ENCODE results near the gene ADGRL3.

DNA sequence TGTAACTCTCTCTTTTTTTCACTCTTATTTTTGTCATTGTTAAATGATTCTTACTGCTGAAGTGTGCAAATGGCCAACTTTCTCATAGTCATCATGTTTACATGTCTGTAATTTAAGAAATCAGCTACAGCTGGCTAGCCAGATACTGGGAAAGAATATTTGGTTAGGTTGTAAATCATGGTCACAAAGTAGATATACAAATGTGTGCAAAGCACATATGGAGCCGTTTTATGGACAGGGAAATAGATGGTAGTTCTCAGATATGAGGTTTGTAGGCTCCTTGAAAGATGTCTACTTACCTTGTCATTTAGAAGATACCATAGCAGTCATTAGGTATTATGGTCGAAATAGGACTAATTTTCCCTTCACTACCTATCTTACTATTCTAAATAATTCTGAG is 430.4 kb downstream of the ADGRL3 start:
- TF ChIP-seq, protein P1, sequence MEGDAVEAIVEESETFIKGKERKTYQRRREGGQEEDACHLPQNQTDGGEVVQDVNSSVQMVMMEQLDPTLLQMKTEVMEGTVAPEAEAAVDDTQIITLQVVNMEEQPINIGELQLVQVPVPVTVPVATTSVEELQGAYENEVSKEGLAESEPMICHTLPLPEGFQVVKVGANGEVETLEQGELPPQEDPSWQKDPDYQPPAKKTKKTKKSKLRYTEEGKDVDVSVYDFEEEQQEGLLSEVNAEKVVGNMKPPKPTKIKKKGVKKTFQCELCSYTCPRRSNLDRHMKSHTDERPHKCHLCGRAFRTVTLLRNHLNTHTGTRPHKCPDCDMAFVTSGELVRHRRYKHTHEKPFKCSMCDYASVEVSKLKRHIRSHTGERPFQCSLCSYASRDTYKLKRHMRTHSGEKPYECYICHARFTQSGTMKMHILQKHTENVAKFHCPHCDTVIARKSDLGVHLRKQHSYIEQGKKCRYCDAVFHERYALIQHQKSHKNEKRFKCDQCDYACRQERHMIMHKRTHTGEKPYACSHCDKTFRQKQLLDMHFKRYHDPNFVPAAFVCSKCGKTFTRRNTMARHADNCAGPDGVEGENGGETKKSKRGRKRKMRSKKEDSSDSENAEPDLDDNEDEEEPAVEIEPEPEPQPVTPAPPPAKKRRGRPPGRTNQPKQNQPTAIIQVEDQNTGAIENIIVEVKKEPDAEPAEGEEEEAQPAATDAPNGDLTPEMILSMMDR (IDR thresholded peaks at IDR 0.05) = no peak
- TF ChIP-seq EP300 (IDR thresholded peaks at IDR 0.05) (no peak), POLR2AphosphoS5 (IDR thresholded peaks at IDR 0.05) (no peak)

Measured in esophagus muscularis mucosa (tissue), 4 donors.